ENCODE data around the gene MAN1A1. TPM values are rescaled to one million over a fixed set of nuclear protein-coding genes. Genes with fewer than 3 reads are reported as not detected.

MAN1A1 gene
- total and polyA plus RNA-seq, 2 of the 4 experiments (the other 2 are of a cell fraction), result 5.9 to 6.4 TPM

GRCh38 chr6:119162134-119162775 is 187.3 kb downstream of the MAN1A1 start:
- ChIA-PET CTCF (no interaction called here), POLR2A (ENCODE audit: unreplicated experiment) (no interaction called here)
- no peaks in the 10 kb centered on the region for H3K9me1 ChIP-seq (ENCODE audit: insufficient read depth, low read length)
- in situ Hi-C loops (cut with MboI; ENCODE audit: low sequenced_read_pairs) (no loop called here), intact Hi-C loops (cut with micrococcal nuclease) (no loop called here), dilution Hi-C loops (cut with HindIII; ENCODE audit: low sequenced_read_pairs, unreplicated experiment) (no loop called here)
- DNase-seq (no peak), ATAC-seq (ENCODE audit: low read depth) (no peak)
- H2BK20ac ChIP-seq (ENCODE audit: low read depth, low read length), result no peak overlapping the region
- H3K79me1 ChIP-seq (ENCODE audit: low read depth in 1 of 2, low read length in 2 of 2), result no peaks in the 10 kb centered on the region
- no peak overlapping the region for H3K56ac ChIP-seq (ENCODE audit: extremely low read depth, insufficient read depth, low read length)
- H2AK9ac ChIP-seq (replicated peaks; ENCODE audit: low read depth, low read length, poor library complexity), result no peak overlapping the region
- no peak overlapping the region for H3K18ac ChIP-seq (ENCODE audit: low read depth, low read length)
- H2BK5ac ChIP-seq (ENCODE audit: low read depth, low read length, poor library complexity, severe bottlenecking), result no peak overlapping the region
- H3K9ac ChIP-seq (ENCODE audit: low read depth, low read length), result no peak overlapping the region
- H3K9me3 ChIP-seq (ENCODE audit: control insufficient read depth, insufficient read depth, low read length), result no peaks in the 10 kb centered on the region; the same call in 1 of the 2 replicates
- H3K27me3 ChIP-seq (ENCODE audit: control insufficient read depth, insufficient read depth, low read length), result no peaks in the 10 kb centered on the region
- H2AK5ac ChIP-seq (ENCODE audit: low read depth, low read length), result no peak overlapping the region
- TF ChIP-seq NFE2L2 (IDR thresholded peaks at IDR 0.05; ENCODE audit: low read depth, low read length) (no peak), RAD21 (IDR thresholded peaks at IDR 0.05; ENCODE audit: low read length) (no peak), CHD1 (IDR thresholded peaks at IDR 0.05; ENCODE audit: low read depth, low read length) (no peak), RCOR1 (IDR thresholded peaks at IDR 0.05; ENCODE audit: insufficient replicate concordance, low read length) (no peak), USF2 (IDR thresholded peaks at IDR 0.05; ENCODE audit: low read depth, low read length) (no peak), CTCF (conservative IDR thresholded peaks at IDR 0.05; ENCODE audit: low read depth, low read length) (no peak), SMC3 (IDR thresholded peaks at IDR 0.05; ENCODE audit: low read depth, low read length) (no peak), MAZ (IDR thresholded peaks at IDR 0.05; ENCODE audit: borderline replicate concordance, low read depth, low read length) (no peak), RFX5 (IDR thresholded peaks at IDR 0.05; ENCODE audit: low read depth, low read length) (no peak), FOS (IDR thresholded peaks at IDR 0.05; ENCODE audit: low read depth, low read length) (no peak), POLR2A (IDR thresholded peaks at IDR 0.05; ENCODE audit: low read depth, low read length) (no peak), BHLHE40 (IDR thresholded peaks at IDR 0.05; ENCODE audit: low read depth, low read length) (no peak), MXI1 (IDR thresholded peaks at IDR 0.05; ENCODE audit: borderline replicate concordance, low read depth, low read length) (no peak), MAFK (IDR thresholded peaks at IDR 0.05; ENCODE audit: low read depth, low read length) (no peak), CEBPB (IDR thresholded peaks at IDR 0.05; ENCODE audit: low read depth, low read length) (no peak), ELK1 (IDR thresholded peaks at IDR 0.05; ENCODE audit: borderline replicate concordance, low read depth, low read length) (no peak)
- no peak overlapping the region for H2BK120ac ChIP-seq (ENCODE audit: low read depth, low read length)
- H3K4ac ChIP-seq (ENCODE audit: low read depth, low read length), result no peak overlapping the region
- no peak overlapping the region for H4K5ac ChIP-seq (ENCODE audit: low read depth, low read length)
- no peaks in the 10 kb centered on the region for H3K36me3 ChIP-seq (ENCODE audit: control insufficient read depth, insufficient read depth, low read length)
- no peak overlapping the region for H3K14ac ChIP-seq (replicated peaks; ENCODE audit: low read depth, low read length)
- H2BK15ac ChIP-seq (ENCODE audit: low read depth, low read length), result no peak overlapping the region
- H2AFZ ChIP-seq (replicated peaks; ENCODE audit: low read length, poor library complexity), result no peak overlapping the region
- no peaks in the 10 kb centered on the region for H4K20me1 ChIP-seq (ENCODE audit: insufficient read depth, low read length)
- no peak overlapping the region for H4K91ac ChIP-seq (ENCODE audit: insufficient read depth, low read depth, low read length)
- no peak overlapping the region for H3K27ac ChIP-seq (ENCODE audit: insufficient read depth, low read length)
- no peak overlapping the region for H4K8ac ChIP-seq (ENCODE audit: low read depth in 2 of 2, low read length in 2 of 2)
- H3K23ac ChIP-seq (ENCODE audit: low read depth, low read length), result no peak overlapping the region
- H3K4me1 ChIP-seq (ENCODE audit: control insufficient read depth, insufficient read depth, low read length), result no peaks in the 10 kb centered on the region
- H3K4me2 ChIP-seq (ENCODE audit: low read depth, low read length), result no peak overlapping the region
- BruUV-seq (replicated peaks), result no TSS peak
- no peak overlapping the region for H3K4me3 ChIP-seq (ENCODE audit: insufficient read depth, low read depth, low read length)
- WGBS, 2 experiments (ENCODE audit: extremely low coverage in 2 of 2, insufficient read length in 1 of 2), result no CpG with 5 or more reads among the region's 2 CpGs
